ENCODE results near the gene CCDC27.

DNA sequence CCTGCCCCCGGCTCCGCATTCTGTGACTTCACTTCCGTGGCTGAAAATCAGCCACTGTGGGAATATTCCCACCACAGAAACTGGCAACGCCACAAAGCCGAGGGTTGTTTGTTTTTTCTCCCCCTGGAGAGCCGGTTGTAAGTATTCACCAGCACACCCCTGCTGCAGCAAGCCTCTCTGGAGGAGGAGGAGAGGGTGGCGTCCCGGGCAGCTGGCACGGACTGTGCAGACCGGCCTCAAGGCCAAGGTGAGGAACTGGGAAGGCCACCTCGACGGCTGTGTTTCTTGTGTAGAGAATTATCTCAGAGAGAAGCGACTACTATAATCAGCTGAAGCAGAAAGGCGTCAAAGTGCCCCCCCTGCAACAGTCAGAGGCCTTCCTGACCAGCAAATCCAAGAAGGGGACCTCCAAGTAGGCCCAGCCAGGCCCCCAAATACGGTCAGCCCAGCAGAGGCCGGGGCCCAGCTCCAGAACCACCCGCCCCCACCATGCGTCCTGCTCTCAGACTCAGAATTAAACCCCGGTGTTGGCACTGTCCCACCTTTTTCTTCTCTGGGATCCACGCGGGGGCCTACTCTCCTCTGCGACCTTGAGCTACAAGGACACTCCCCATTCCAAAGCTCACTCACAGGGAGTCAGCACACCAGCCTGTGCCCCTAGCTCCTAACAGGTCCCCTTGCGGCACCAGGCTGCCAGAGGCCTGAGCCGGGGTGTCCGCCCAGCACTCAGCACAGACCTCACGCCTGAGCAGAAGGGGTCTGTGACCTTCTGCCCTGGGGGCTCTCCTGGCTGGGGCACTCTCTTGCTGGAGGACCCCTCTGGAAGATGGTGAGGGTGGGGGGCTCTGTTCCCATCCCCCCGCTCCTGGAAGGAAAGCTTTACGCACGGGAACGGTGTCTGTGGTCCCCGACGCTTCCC lies 19.1 kb downstream of the CCDC27 start:
- no peak for TF ChIP-seq SUZ12 (IDR thresholded peaks at IDR 0.05; ENCODE audit: extremely low read depth, insufficient read depth, insufficient read length)
- no peak for TF ChIP-seq YY1 (IDR thresholded peaks at IDR 0.05; ENCODE audit: insufficient read depth, insufficient read length)

Measured in NT2/D1 (cell line).